ENCODE results near the gene NEGR1. TPM values are rescaled to one million over a fixed set of nuclear protein-coding genes. Genes with fewer than 3 reads are reported as not detected.

The NEGR1 gene
- total RNA-seq, 4 donors from 2014 or later: 14.5 to 50.8 (median 29.1) TPM

GRCh38 chr1:71621785-71622184 is 660.6 kb downstream of the NEGR1 start:
- DNase-seq (ENCODE audit: low spot score): no peak
- TF ChIP-seq, protein P1, sequence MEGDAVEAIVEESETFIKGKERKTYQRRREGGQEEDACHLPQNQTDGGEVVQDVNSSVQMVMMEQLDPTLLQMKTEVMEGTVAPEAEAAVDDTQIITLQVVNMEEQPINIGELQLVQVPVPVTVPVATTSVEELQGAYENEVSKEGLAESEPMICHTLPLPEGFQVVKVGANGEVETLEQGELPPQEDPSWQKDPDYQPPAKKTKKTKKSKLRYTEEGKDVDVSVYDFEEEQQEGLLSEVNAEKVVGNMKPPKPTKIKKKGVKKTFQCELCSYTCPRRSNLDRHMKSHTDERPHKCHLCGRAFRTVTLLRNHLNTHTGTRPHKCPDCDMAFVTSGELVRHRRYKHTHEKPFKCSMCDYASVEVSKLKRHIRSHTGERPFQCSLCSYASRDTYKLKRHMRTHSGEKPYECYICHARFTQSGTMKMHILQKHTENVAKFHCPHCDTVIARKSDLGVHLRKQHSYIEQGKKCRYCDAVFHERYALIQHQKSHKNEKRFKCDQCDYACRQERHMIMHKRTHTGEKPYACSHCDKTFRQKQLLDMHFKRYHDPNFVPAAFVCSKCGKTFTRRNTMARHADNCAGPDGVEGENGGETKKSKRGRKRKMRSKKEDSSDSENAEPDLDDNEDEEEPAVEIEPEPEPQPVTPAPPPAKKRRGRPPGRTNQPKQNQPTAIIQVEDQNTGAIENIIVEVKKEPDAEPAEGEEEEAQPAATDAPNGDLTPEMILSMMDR (IDR thresholded peaks at IDR 0.05): no peak
- ATAC-seq (ENCODE audit: low FRiP score): no peak

GRCh38 chr1:71618766-71619530 is 663.4 kb downstream of the NEGR1 start:
- TF ChIP-seq, protein P1 (IDR thresholded peaks at IDR 0.05): no peak
- ATAC-seq (ENCODE audit: low FRiP score) (no peak), DNase-seq (ENCODE audit: low spot score) (no peak)

GRCh38 chr1:71618191-71618590 is 664.1 kb downstream of the NEGR1 start:
- TF ChIP-seq, protein P1 (IDR thresholded peaks at IDR 0.05): no peak
- ATAC-seq (ENCODE audit: low FRiP score): no peak
- DNase-seq (ENCODE audit: low spot score): no peak

DNA sequence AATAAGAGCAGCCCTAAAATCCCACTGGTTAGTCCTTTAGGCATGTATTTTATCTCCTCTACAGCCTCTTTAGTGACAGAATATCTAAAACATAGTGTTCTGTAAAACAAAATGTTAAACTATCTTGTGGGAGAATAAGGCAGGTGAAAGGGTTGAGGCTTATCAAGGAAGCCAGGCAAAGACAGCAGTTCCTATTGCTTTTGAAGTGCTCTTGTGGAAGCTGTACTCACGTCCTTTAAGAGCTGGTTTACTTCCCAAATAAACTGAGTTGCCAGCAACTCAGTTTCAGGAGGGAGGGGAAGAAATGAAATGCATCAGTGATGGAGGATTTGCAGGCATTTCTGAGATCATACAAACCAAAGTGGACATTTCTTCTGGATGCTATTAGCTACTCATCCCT is 671.9 kb downstream of the NEGR1 start:
- no peak for ATAC-seq (ENCODE audit: low FRiP score)
- TF ChIP-seq, protein P1 (IDR thresholded peaks at IDR 0.05): no peak

DNA sequence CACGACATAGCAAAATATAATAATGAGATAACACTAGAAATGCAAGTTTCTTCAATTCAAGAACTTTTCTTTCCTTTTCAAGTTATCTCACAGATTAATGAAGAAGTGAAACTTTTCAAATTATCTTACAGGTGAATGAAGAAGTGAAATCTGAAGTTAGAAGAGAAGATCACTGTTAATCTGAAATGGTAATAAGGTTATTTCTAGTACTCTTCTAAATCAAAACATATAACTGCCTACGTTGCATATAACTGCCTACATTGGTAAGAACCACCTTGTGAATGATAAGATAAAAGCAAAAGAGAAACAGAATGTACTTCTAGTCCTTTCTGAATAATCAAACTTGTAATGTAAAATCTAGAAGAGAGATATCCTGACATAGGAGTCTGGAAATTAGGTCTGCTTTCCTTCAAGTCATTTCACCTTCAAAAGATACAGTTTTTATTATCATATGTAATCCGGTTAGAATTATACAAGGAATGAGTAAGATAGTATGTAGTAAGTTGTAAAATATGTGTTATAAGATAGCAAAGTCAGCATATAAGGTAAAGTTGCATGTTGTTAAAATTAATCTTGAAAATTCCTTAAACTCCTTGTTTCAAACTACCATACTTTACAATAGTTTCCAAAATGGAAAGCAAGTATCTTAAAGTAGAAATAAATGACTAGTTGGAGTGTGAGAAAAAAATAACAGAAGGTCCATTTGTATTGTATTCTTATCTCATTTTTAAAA is 679.1 kb downstream of the NEGR1 start:
- ATAC-seq (ENCODE audit: low FRiP score): no peak
- TF ChIP-seq, protein P1 (IDR thresholded peaks at IDR 0.05): no peak
- no peak for DNase-seq (ENCODE audit: low spot score)

More for the DNA sequence above, 671.9 kb downstream of the NEGR1 start:
- DNase-seq (ENCODE audit: low spot score): no peak

GRCh38 chr1:71600023-71600422 is 682.3 kb downstream of the NEGR1 start:
- DNase-seq (ENCODE audit: low spot score): no peak
- ATAC-seq (ENCODE audit: low FRiP score): no peak
- TF ChIP-seq, protein P1 (IDR thresholded peaks at IDR 0.05): no peak
